WTC11 (cell line): Measurements from ENCODE around the gene LNX1.

Experiments
- CREM ChIP-seq: sonication (generic); formaldehyde crosslinking; IDR thresholded peaks from 2 replicates; pipeline ENCODE4 v1.8.1; 2022; ENCODE audit warnings: mild to moderate bottlenecking, missing genetic modification reagents, moderate library complexity
- EMX1 ChIP-seq: fragments of 250-450 bp; sonication (Bioruptor Pico); IDR thresholded peaks from 2 replicates; pipeline ENCODE4 v1.8.0; 2021; ENCODE audit warnings: mild to moderate bottlenecking

- no peak for TF ChIP-seq EMX1 (CRISPR knock-in tag)
- no peak for TF ChIP-seq CREM (CRISPR knock-in tag)
These were observed 114.2 kb downstream of the LNX1 start for GRCh38 chr4:53477038-53477565.
